ENCODE measurements around the gene MOXD1. TPM values are rescaled to one million over a fixed set of nuclear protein-coding genes. Genes with fewer than 3 reads are reported as not detected.
A peak's percentile ranks its signal among the peaks of the same experiment; 100 is the strongest.

Gene MOXD1
- total and polyA plus RNA-seq, 3 experiments from 2014 or later, result 0.25 TPM; not detected in 2

GRCh38 chr6:132404736-132405135 is 3.5 kb upstream of the MOXD1 start:
- H3K36me3 ChIP-seq (ENCODE audit: insufficient read depth, low read length), result no peaks in the 10 kb centered on the region
- H3K27me3 ChIP-seq (ENCODE audit: insufficient read depth, low read length, poor library complexity, severe bottlenecking), result peaks cover 12% of the 10 kb centered on the region
- H3K4me3 ChIP-seq (ENCODE audit: low read length), result no peak overlapping the region
- Mint-ChIP-seq H3K9me3 (no peaks in the 10 kb centered on the region), H3K4me3 (no peak overlapping the region), H3K4me1 (peaks cover 0 to 16% (median 6%) of the 10 kb centered on the region in 3 donors), H3K36me3 (no peaks in the 10 kb centered on the region), H3K27me3 (peaks cover 32 to 50% of the 10 kb centered on the region in 2 donors), H3K27ac (no peak overlapping the region)
- DNase-seq, result no peak
- no peak overlapping the region for H3K27ac ChIP-seq (ENCODE audit: low read depth, low read length)
- no peaks in the 10 kb centered on the region for H3K4me1 ChIP-seq (ENCODE audit: insufficient read depth, low read length)
- ChIA-PET POLR2A (interaction anchor here (0.6 kb wide), 1 partner anchor 64 kb away, joined by 5 read pairs; no protein-coding TSS in a partner anchor), CTCF (no interaction called here)
- no peaks in the 10 kb centered on the region for H3K9me3 ChIP-seq (ENCODE audit: low read length)

- Histone ChIP-seq H3K36me3 (ENCODE audit: insufficient read depth, low read length) (no peaks in the 10 kb centered on the region), H3K9me3 (ENCODE audit: low read length) (no peaks in the 10 kb centered on the region), H3K27ac (ENCODE audit: low read depth, low read length) (no peak overlapping the region), H3K27me3 (ENCODE audit: insufficient read depth, low read length, poor library complexity, severe bottlenecking) (peaks cover 12% of the 10 kb centered on the region), H3K4me1 (ENCODE audit: insufficient read depth, low read length) (no peaks in the 10 kb centered on the region), H3K4me3 (ENCODE audit: low read length) (no peak overlapping the region)
- no peak overlapping the region for H3K4me3 Mint-ChIP-seq
- H3K36me3 Mint-ChIP-seq, result no peaks in the 10 kb centered on the region
- POLR2A ChIA-PET, result no interaction called here
- CTCF ChIA-PET, result no interaction called here
- H3K9me3 Mint-ChIP-seq, result no peaks in the 10 kb centered on the region
- H3K27me3 Mint-ChIP-seq, result peaks cover 34 to 54% of the 10 kb centered on the region in 2 donors
- H3K27ac Mint-ChIP-seq, result no peak overlapping the region
- DNase-seq, result no peak
- H3K4me1 Mint-ChIP-seq, result peaks cover 0 to 16% (median 6%) of the 10 kb centered on the region in 3 donors
Measured at GRCh38 chr6:132404330-132404729, 3.1 kb upstream of the MOXD1 start.

DNA sequence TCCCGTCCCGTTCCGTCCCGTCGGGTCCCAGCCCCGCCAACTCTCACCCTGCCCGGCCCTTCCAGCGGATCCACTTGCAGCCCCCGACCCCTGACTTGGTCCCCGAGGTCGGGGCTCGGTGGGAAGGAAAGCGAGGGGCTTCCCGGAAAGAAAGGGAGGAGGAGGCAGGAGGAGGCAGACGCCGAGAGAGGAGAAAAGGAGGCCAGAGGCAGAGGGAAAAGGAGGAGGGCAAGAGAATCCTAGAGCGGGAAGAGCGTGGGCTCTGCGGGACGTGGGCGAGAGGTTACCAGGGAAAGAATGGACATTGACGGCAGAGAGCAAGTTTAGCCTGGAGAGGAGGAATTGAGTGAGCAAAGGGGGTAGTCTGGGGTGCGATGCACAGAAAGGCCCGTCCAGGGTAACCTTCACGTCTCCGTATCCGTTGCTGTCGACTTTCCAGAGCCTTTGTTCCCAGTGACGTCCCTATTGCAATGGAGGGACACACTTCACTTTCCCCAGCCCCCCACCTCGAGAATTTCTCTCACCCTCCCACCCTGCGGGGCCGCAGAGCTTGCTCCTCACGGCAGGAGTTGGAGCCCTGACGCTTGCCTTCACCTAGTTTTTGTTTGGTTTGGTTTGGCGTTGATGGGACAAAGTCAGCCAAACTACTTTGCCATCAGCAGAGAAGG is 477 bp upstream of the MOXD1 start:
- Histone ChIP-seq H3K36me3 (ENCODE audit: insufficient read depth, low read length) (no peaks in the 10 kb centered on the region), H3K4me3 (ENCODE audit: low read length) (no peak overlapping the region), H3K4me1 (ENCODE audit: insufficient read depth, low read length) (no peaks in the 10 kb centered on the region), H3K27me3 (ENCODE audit: insufficient read depth, low read length, poor library complexity, severe bottlenecking) (peaks cover 16% of the 10 kb centered on the region), H3K27ac (ENCODE audit: low read depth, low read length) (no peak overlapping the region), H3K9me3 (ENCODE audit: low read length) (no peaks in the 10 kb centered on the region)
- peaks cover 0 to 16% (median 6%) of the 10 kb centered on the region in 3 donors for H3K4me1 Mint-ChIP-seq
- no peaks in the 10 kb centered on the region for H3K36me3 Mint-ChIP-seq
- CTCF ChIA-PET, result no interaction called here
- DNase-seq, result no peak
- H3K27ac Mint-ChIP-seq, result no peak overlapping the region
- H3K4me3 Mint-ChIP-seq, result peak overlapping the region in 6 of 7 donors; percentile 26 to 53 (median 46)
- peaks cover 30 to 65% of the 10 kb centered on the region in 2 donors for H3K27me3 Mint-ChIP-seq
- H3K9me3 Mint-ChIP-seq, result no peaks in the 10 kb centered on the region
- POLR2A ChIA-PET, result no interaction called here

DNA sequence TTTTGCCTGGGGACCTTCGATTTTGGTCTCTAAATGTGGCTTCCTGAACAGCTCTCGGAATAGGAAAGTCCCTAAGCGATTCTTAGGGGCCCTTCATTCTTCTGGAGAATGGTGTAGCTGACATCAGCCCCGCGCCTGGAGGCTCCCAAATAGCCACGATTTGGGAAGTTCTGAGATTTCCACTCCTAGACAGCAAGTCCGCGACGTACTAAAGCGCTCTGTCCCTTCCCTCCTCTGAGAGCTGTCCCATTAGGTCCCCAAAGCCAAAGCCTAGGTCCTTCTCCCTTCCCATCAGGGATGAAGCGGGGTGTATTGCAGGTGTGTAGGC is 756 bp downstream of the MOXD1 start:
- ChIA-PET POLR2A (no interaction called here), CTCF (no interaction called here)
- H3K27me3 ChIP-seq (ENCODE audit: insufficient read depth, low read length, poor library complexity, severe bottlenecking), result peaks cover 16% of the 10 kb centered on the region
- peaks cover 0 to 16% (median 6%) of the 10 kb centered on the region in 3 donors for H3K4me1 Mint-ChIP-seq
- H3K27me3 Mint-ChIP-seq, result peaks cover 30 to 65% of the 10 kb centered on the region in 2 donors
- H3K9me3 Mint-ChIP-seq, result peaks cover 0 to 8% (median under 1%) of the 10 kb centered on the region in 5 donors
- no peaks in the 10 kb centered on the region for H3K4me1 ChIP-seq (ENCODE audit: insufficient read depth, low read length)
- H3K4me3 Mint-ChIP-seq, result peak overlapping the region in 6 of 7 donors; percentile 9 to 85 (median 55)
- H3K36me3 ChIP-seq (ENCODE audit: insufficient read depth, low read length), result no peaks in the 10 kb centered on the region
- H3K36me3 Mint-ChIP-seq, result no peaks in the 10 kb centered on the region
- H3K9me3 ChIP-seq (ENCODE audit: low read length), result no peaks in the 10 kb centered on the region
- DNase-seq, result no peak
- no peak overlapping the region for H3K27ac ChIP-seq (ENCODE audit: low read depth, low read length)
- no peak overlapping the region for H3K27ac Mint-ChIP-seq
- no peak overlapping the region for H3K4me3 ChIP-seq (ENCODE audit: low read length)

GRCh38 chr6:132399376-132400074 is 1.8 kb downstream of the MOXD1 start:
- Mint-ChIP-seq H3K4me1 (peaks cover 0 to 16% (median 6%) of the 10 kb centered on the region in 3 donors), H3K27me3 (peaks cover 32 to 65% of the 10 kb centered on the region in 2 donors)

GRCh38 chr6:132395015-132395597 is 6.2 kb downstream of the MOXD1 start:
- Histone ChIP-seq H3K9me3 (ENCODE audit: low read length) (no peaks in the 10 kb centered on the region), H3K27ac (ENCODE audit: low read depth, low read length) (no peak overlapping the region), H3K36me3 (ENCODE audit: insufficient read depth, low read length) (no peaks in the 10 kb centered on the region), H3K4me1 (ENCODE audit: insufficient read depth, low read length) (no peaks in the 10 kb centered on the region), H3K27me3 (ENCODE audit: insufficient read depth, low read length, poor library complexity, severe bottlenecking) (peaks cover 5% of the 10 kb centered on the region), H3K4me3 (ENCODE audit: low read length) (no peak overlapping the region)
- H3K4me3 Mint-ChIP-seq, result no peak overlapping the region
- CTCF ChIA-PET, result interaction anchor here (0.7 kb wide), 1 partner anchor 8 kb away, joined by 3 read pairs; no protein-coding TSS in a partner anchor
- H3K4me1 Mint-ChIP-seq, result peaks cover 0 to 3% (median 0%) of the 10 kb centered on the region in 3 donors
- POLR2A ChIA-PET, result no interaction called here
- DNase-seq, result no peak
- peaks cover 11 to 41% of the 10 kb centered on the region in 2 donors for H3K27me3 Mint-ChIP-seq
- H3K36me3 Mint-ChIP-seq, result peaks cover 0 to 7% (median 0%) of the 10 kb centered on the region in 3 donors
- no peak overlapping the region for H3K27ac Mint-ChIP-seq
- H3K9me3 Mint-ChIP-seq, result peaks cover 14 to 26% (median 22%) of the 10 kb centered on the region in 5 donors

More at GRCh38 chr6:132399376-132400074, 1.8 kb downstream of the MOXD1 start:
- POLR2A ChIA-PET, result no interaction called here
- Mint-ChIP-seq H3K9me3 (peaks cover 7 to 18% (median 10%) of the 10 kb centered on the region in 5 donors), H3K4me3 (peak overlapping the region in 1 of 7 donors; percentile 26), H3K27ac (no peak overlapping the region), H3K36me3 (peaks cover 0 to under 1% (median 0%) of the 10 kb centered on the region in 3 donors)
- no peak for DNase-seq
- Histone ChIP-seq H3K9me3 (ENCODE audit: low read length) (no peaks in the 10 kb centered on the region), H3K4me1 (ENCODE audit: insufficient read depth, low read length) (no peaks in the 10 kb centered on the region), H3K27ac (ENCODE audit: low read depth, low read length) (no peak overlapping the region), H3K27me3 (ENCODE audit: insufficient read depth, low read length, poor library complexity, severe bottlenecking) (peaks cover 16% of the 10 kb centered on the region), H3K4me3 (ENCODE audit: low read length) (no peak overlapping the region), H3K36me3 (ENCODE audit: insufficient read depth, low read length) (no peaks in the 10 kb centered on the region)
- CTCF ChIA-PET, result no interaction called here

- Histone ChIP-seq H3K27me3 (ENCODE audit: insufficient read depth, low read length, poor library complexity, severe bottlenecking) (peaks cover 4% of the 10 kb centered on the region), H3K9me3 (ENCODE audit: low read length) (no peaks in the 10 kb centered on the region), H3K36me3 (ENCODE audit: insufficient read depth, low read length) (no peaks in the 10 kb centered on the region), H3K27ac (ENCODE audit: low read depth, low read length) (no peak overlapping the region), H3K4me3 (ENCODE audit: low read length) (no peak overlapping the region), H3K4me1 (ENCODE audit: insufficient read depth, low read length) (no peaks in the 10 kb centered on the region)
- ChIA-PET POLR2A (no interaction called here), CTCF (interaction anchor here (1.0 kb wide), 1 partner anchor 113 kb away, joined by 5 read pairs; no protein-coding TSS in a partner anchor)
- Mint-ChIP-seq H3K36me3 (peaks cover 0 to 7% (median 0%) of the 10 kb centered on the region in 3 donors), H3K27ac (no peak overlapping the region), H3K27me3 (peaks cover 5 to 25% of the 10 kb centered on the region in 2 donors), H3K9me3 (peaks cover 14 to 26% (median 22%) of the 10 kb centered on the region in 5 donors), H3K4me1 (no peaks in the 10 kb centered on the region), H3K4me3 (no peak overlapping the region)
- no peak for DNase-seq
Measured at GRCh38 chr6:132392792-132393191, 8.5 kb downstream of the MOXD1 start.

GRCh38 chr6:132392270-132392646 is 9.0 kb downstream of the MOXD1 start:
- CTCF ChIA-PET, result no interaction called here
- Mint-ChIP-seq H3K4me1 (no peaks in the 10 kb centered on the region), H3K27ac (no peak overlapping the region), H3K9me3 (peaks cover 14 to 26% (median 22%) of the 10 kb centered on the region in 5 donors), H3K36me3 (peaks cover 0 to 7% (median 0%) of the 10 kb centered on the region in 3 donors), H3K27me3 (peaks cover 5 to 20% of the 10 kb centered on the region in 2 donors), H3K4me3 (no peak overlapping the region)
- POLR2A ChIA-PET, result no interaction called here
- H3K9me3 ChIP-seq (ENCODE audit: low read length), result no peaks in the 10 kb centered on the region
- peaks cover 4% of the 10 kb centered on the region for H3K27me3 ChIP-seq (ENCODE audit: insufficient read depth, low read length, poor library complexity, severe bottlenecking)
- DNase-seq, result no peak
- no peak overlapping the region for H3K4me3 ChIP-seq (ENCODE audit: low read length)
- H3K4me1 ChIP-seq (ENCODE audit: insufficient read depth, low read length), result no peaks in the 10 kb centered on the region
- H3K27ac ChIP-seq (ENCODE audit: low read depth, low read length), result no peak overlapping the region
- no peaks in the 10 kb centered on the region for H3K36me3 ChIP-seq (ENCODE audit: insufficient read depth, low read length)

Data from CD8-positive, alpha-beta memory T cell (primary cell).